Inferior parietal cortex (tissue), 1 donor: ENCODE measurements around the gene ST3GAL3.

Experiments
- DNase-seq: peaks from one replicate; pipeline ENCODE4 v3.0.0-alpha.2; 2016; ENCODE audit errors: extremely low spot score

Gene ST3GAL3

DNA sequence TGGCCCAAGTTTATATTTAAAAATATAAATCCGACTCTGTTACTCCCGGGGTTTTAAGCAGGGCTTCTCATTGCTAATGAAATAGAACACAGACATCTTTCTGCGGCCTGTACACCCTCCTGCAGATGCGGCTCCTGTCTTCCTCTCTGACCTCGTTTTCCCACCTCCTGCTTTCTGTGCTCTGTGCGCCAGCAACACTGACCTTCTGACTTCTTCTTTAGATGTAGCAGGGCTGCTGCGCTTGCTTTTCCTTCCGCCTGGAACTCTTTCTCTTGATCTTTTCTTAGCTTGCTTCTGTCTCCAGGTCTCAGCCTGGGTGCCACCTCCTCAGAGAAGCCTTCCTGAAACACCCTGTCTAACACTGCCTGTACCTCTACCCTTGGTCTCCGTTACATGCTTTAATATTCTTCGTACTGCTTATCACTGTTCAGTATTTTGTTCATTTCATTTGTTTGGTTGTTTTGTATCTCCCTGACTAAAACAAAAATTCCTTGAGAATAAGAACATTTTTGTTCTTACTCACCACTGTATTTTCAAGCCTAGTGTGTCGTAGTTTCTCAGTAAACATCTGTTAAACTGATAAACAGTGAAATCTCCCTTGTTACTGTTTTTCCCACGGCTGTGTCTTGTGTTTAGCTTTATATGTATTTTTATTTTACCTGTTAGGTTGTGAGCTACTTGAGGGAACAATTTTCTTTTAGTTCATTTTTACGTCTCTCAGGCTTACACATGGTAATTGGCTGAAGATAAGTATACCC, 79.0 kb downstream of the ST3GAL3 start:
- DNase-seq = no peak

DNA sequence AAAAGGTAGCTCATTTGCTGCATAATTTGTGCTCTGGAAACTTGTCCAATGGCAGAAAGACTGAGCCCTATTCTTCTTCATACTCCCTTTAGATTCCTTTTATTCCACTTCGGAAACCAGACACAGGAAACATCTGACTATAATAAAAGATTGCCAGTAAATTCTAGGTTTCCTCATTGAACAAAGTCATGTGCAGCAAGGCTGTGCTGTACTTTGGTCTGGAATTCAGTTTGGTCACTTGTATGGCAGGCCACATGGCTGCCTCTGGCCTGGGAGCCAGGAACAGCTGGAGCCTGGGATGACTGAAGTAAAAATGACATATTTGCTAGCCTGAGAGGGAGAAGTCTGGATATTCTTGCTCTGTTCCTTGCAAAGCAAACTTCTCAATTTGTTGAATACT, 79.6 kb downstream of the ST3GAL3 start:
- no peak for DNase-seq

DNA sequence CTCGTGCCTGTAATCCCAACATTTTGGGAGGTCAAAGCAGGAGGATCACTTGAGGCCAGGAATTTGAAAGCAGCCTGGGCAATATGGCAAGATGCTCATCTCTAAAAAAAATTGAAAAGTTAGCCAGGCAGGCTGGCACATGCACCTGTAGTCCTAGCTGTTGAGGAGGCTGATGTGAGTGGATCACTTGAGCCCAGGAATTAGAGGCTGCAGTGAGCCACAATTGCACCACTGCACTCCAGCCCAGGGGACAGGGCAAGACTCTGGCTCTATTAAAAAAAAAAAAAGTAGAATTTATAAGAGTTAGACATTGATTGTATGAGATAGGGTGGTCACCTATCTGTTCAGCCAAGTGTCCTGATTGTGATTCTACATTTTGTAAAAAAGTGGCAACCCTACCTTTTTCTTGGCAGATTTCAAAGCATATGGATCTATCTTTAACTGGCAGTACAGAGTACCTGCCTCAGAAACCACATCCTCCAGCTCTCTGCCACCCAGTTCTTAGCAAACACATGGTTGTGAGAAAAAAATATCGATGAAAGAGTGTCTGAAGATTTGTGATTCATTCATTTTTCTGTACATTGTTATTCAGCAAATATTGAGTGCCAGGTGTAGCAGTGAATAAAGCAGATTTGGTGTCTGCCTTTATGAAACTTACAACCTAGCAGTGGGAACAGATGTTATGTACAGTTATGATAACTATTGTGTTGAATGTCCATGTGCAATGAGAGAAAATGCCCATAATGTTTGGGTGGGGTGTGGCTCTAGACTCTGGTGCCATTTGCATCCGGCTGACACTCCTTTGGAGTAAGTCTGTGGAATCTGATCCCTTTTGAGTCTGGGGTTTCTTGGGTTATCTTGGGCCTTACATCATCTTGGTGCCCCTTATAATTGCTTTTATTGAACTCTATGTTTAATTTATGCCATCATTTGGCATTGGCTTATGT, 82.5 kb downstream of the ST3GAL3 start:
- DNase-seq = no peak

DNA sequence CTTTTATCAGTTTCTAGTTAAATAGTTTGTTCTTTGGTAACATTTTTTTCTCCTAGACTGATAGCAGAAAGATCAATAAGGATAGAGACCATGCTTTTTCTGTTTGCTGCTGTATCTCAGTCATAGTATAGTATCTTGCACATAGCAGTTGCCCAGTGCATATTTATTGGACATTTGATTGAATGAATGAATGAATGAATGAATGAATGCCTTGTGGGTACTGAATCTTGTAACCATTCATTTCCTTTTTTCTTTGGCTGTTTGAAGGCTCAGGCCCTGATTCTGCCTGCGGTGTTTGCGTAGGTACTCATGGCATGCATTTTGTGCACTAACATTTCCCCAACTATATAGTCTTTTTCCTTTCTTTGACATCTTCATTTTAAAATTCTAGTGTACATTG, 83.9 kb downstream of the ST3GAL3 start:
- no peak for DNase-seq

DNA sequence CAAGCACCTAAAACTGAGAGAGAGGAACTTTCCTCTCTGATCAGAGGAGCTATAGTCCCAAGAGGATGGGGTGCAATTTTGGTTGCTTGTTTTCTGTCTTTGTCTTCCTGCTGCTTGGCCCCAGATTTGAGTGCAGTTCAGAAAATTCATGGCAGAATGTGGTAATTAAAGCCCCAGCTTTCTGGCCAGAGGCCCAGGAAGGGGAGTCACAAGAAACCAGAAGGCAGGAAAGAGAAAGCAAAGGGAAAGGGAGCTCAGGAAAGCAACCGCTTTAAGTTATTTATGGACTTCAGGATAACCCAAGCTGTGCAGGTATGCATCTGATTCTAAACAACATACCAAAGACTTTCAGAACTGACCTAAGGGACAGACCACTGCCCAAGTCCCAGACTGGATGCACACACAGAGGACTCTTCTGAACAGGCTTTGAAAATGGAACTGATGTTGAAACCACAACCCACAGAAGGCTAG, 88.8 kb downstream of the ST3GAL3 start:
- peak; percentile 11 for DNase-seq

DNA sequence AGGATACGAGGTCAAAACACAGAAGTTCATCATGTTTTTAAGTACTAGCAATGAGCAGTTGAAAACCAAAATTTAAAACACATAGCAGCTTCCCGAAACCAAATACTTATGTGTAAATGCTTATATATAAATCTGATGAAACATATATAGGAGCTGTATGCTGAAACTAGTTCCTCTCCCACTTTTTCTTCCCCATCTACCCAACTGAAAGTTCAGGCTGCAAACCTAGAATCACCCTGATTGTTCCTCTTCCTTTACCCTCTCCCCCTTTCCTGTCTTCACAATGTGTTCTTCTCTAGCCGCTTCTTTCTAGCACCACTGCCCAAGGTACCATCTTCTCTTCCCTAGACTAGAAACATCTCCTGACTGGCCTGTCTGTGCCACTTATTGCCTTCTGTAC, 90.6 kb downstream of the ST3GAL3 start:
- DNase-seq = no peak

DNA sequence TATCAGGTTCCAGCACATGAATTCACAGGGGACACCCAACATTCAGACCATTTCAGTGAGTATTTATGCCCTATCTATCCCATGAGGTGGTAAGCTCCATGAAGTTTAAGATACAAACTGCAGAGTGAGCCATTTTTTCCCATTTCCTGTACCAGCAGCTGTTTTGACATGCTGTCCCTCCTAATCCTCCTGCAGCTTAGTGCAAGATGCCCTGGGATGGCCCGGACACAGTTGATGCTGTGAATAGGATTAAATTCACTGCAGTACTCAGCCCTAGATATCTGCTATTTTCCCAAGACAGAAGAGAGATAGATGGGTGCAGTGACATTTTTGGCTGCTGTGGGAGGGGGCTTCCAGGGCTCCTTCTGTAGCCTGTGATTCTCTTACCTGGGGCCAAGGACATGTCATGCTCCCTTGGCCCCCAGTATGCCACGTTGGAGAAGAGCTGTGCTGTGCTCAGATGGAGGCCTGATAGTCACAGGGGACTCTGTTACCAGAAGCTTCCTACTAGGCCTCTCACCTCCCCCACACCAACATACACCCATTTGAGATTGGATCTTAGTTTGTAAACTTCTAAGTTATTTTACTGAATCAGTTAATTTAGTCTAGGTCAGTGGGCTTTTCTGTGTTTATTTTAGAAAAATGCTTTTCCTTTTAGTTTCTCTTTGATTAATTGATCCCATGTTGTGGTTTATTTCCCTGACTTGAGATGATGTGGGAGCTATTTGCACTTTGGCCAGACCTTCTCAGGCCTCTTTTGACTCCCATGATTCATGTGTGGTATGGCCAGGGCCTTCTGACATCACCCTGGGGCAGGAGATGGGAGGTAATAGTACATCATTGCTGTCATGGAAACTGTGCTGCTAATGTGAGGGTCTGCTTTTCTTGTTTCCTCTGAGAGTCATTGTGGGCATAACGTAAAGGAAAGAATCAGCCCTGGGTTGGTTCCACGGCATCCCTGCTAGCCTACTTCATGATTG, 92.6 kb downstream of the ST3GAL3 start:
- no peak for DNase-seq

DNA sequence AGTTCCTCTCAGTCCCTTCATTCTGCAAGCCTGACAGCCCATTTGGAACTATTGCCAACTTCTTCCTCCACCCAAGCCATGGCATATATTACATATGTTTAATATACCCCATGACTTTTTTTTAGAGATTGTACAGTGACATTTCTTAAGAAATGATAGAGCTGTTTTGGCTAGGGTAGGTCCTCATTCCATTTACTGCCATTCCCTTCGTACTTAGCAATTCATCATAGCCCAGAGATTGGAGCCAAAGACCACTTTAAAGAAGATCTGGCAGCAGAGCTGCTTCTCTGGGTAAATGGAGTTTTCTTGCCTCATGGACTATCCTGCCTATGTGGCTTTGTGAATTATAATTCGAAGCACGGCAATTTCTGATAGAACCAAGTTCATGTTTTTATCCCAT, 93.4 kb downstream of the ST3GAL3 start:
- DNase-seq = no peak

DNA sequence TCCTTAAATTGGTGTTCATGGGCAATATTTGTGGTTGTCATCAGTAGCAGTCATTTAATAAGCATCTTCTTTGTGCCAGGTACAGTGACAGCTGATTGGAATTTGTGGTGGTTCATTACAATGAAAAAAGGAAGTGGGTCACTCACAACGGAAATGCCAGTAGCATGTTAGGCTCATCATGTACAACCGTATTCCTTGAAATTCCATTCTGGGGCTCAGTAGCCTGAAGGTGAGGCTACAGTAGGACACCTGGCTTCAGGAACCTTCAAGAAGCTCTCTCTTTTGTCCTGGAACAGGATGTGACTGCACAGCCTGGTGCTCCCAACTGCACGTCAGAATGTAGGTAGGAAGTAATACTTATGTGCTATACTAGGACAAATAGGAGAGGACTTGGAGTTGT, 93.9 kb downstream of the ST3GAL3 start:
- no peak for DNase-seq

DNA sequence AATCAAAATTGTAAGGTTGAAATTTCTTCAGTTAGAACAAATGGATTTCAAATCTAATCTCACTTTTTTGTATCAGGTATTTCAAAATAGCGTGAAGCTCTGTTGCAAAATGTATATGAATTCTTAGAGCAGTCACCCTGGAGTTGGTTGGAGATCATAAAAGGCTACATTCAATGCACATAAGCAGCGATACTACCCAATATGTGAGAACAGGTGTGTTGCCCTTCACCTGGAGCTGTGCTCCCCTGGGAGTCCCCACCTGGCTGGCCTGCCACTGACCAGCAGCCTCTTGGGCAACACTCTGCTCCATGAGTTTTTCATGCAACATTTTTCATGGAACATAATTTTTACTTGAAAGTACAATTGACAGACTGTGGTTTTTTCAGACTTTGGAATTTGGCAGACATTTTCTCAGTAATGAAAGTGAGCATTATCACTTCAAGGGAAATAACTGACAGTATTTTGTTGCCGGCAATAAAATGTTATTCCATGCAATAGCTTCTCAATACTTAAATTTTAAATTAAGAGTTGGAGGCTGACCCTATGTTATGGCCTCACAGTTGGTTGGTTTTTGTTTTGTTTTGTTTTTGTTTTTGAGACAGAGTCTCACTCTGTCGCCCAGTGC, 95.1 kb downstream of the ST3GAL3 start:
- DNase-seq = no peak

DNA sequence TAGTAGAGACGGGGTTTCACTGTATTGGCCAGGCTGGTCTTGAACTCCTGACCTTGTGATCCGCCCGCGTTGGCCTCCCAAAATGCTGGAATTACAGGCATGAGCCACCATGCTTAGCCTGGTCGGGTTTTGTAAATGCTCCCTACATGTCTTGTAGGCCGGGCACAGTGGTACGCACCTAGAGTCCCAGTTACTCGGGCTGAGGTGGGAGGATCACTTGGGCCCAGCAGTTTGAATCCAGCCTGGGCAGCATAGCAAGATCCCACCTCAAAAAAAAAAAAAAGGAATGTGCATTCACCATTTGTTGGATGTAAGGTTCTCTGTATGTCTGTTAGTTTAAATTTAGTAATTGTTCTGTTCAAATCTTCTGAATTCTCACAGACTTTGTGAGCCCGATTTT, 95.8 kb downstream of the ST3GAL3 start:
- DNase-seq = no peak

DNA sequence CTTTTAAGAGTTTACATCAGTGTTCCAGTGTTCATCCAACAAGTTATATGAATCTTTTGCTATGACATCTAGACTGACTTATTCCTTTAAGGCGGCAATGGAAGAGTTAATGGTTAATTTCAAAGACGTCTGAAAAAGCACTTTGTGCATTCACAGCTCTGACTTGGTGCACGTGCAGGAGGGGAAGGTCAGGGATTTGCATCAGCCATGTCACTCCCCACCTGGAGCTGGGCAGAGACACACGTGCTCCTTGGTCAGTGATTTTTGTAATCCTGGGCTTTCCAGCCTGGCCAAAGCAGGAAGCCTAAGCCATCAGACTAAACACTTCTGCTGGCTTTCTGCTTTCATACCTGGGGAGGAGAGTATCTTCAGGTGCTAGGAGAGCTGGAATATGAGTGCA, 96.3 kb downstream of the ST3GAL3 start:
- DNase-seq = no peak

DNA sequence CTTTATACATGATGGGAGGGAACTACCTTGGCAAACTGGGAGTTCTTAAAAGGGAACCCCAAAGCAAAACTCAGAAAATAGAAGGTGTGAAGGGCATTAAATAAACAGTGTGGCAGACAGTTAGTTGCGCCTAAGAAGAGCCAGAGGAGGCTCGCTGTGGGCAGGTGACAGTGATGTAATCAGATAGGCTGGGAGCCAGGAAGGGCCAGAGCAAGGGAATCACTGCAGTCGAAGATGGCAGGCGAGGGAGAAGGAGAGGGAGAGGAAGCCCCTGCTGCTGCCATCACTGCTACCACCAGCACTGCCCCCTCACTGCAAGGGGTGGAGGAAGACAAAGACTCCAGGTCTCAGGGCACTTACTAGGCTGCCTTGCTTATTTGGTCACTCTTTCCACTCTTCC, 97.2 kb downstream of the ST3GAL3 start:
- no peak for DNase-seq

DNA sequence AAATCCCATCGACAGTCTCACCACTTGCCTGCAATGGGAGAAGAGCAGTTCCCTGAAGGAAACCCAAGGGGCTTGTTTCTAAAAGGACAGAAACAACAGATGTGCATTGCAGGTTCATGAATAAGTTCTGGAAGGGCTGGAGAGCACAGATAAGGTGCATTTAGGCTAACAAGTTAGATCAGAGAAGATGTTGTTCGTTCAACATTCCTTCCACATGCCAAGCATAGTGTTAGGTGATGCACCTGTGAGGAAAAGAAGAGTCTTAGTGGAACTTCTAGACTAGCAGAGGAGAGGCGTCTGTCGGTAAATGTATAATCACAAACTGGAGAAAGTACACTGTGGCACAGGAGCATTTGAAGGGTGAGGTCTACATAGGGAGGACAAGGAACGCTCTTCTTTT, 98.0 kb downstream of the ST3GAL3 start:
- no peak for DNase-seq

DNA sequence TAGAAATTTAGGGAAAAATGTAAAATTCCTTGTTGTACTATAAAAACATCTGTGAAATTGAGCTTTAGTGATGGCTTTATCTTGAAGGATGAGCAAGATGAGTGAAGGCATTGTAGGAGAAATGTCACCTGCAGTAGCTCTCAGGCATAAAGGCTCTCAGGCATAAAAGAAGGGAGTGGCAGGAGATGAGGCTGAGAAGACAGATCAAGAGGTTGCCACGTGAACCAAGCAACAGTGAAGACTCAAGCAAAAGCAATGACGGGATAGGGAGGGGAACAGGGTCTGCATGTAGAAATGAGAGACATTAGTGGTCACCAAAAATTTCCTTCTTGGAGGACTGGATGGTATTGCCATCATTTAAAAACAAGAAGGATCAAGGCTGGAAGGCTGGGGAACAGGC, 98.8 kb downstream of the ST3GAL3 start:
- DNase-seq = no peak

DNA sequence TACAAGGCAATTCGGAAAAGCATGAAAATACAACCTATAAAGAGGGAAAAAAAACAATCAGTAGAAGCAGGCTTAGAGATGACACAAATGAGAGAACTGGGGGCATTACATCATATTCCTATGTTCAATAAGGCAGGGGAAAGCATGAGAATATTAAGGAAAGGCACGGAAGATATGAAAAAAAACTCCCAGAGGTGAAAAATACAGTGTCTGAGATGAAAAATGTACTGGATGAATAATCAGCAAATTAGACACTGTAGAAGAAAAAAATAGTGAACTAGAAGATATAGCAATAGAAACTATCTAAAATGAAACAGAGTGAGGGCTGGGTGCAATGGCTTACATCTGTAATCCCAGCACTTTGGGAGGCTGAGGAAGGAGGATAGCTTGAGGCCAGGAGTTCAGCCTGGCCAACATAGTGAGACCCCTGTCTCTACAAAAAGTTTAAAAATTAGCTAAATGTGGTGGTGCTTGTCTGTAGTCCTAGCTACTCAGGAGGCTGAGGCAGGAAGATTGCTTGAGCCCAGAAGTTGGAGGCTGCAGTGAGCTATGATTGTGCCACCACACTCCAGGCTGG, 101.8 kb downstream of the ST3GAL3 start:
- no peak for DNase-seq

DNA sequence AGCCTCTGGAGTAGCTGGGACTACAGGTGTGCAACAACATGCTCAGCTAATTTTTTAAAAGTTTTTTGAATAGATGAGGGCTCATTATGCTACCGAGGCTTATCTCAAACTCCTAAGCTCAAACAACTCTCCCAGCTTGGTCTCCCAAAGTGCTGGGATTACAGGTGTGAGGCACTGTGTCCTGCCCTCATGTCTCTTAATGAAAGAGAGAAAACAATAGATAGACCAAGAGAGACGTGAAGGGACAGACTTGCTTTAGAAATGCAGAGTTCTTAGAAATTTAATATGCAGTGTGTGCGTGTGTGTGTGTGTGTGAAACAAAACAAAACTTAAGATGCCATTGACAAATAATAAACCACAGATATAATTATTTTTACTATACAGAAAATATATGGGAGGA, 105.2 kb downstream of the ST3GAL3 start:
- DNase-seq = no peak

DNA sequence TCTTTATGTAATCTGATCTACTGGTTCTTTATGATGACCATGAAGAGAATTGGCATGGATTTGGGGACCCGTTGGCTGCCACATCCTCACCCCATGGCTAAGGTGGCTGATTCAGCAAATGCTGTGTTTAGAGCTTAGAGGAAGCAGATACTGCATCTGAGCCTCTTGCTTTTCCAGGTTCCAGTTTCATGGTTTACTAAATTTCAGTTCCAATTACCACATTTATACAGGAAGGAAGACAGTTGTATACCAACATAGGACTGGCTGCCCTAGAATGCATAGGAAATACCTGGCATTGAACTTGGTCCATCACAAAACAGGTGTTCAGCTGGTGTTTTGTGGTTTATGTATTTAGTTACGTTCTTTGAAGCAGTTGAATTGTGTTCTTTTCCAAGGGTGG, 107.1 kb downstream of the ST3GAL3 start:
- no peak for DNase-seq

DNA sequence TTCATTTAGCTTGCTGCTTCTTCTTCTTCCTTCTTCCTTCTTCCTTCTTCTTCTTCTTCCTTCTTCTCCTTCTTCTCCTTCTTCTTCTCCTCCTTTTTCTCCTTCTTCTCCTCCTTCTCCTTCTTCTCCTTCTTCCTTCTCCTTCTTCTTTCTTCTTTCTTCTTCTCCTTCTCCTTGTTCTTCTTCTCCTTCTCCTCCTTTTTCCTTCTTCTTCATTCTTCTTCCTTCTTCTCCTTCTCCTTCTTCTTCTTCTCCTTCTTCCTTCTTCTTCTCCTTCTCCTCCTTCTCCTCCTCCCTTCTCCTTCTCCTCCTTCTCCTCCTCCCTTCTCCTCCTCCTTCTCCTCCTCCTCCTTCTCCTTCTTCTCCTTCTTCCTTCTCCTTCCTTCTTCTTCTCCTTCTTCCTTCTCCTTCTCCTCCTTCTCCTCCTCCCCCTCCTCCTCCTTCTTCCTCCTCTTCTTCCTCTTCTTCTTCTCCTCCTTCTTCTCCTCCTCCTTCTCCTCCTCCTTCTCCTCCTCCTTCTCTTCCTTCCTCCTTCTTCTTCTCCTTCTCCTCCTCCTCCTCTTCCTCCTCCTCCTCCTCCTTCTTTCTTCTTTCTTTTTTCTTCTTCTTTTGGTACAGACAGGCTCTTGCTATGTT, 110.1 kb downstream of the ST3GAL3 start:
- no peak for DNase-seq

DNA sequence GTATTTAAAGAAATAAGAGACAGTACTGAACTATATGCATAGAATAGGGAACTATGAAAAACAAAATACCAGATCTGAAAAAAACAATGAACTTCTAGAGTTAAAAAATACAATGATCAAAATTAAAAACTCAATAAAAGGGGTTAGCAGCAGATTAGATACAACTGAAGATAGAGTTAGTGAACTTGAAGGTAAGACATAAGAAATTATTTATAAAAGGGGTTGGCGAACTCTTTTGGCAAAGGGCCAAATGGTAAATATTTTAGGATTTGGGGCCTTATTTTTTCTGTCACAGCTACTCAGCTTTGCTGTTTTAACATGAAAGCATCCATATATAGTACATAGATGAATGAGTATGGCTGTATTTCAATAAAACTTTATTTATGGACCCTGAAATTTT, 111.4 kb downstream of the ST3GAL3 start:
- DNase-seq = no peak
